ENCODE data around the gene AMACR. TPM values are rescaled to one million over a fixed set of nuclear protein-coding genes. Genes with fewer than 3 reads are reported as not detected.

AMACR gene
- total RNA-seq, 1 donor from 2014 or later = 9.8 TPM

DNA sequence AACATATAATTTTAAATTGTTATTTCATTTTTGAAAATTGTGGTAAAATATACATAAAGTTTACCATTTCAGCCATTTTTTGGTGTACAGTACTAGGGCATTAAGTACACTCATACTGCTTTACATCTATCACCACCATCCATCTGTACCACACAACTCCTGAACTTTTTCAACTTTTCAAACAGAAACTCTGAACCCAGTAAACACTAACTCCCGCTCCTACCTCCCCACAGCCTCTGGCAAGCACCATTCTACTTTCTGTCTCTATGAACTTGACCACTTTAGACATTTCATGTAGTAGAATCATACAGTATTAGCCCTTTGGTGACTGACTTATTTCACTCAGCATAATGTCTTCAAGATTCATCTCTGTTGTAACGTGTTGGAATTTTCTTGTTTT lies 15.0 kb downstream of the AMACR start:
- no peak for DNase-seq (ENCODE audit: low spot score in 2 of 2, unreplicated experiment in 2 of 2)
- Mint-ChIP-seq H3K9me3 (no peaks in the 10 kb centered on the region), H3K27me3 (ENCODE audit: low read depth) (no peaks in the 10 kb centered on the region), H3K4me1 (no peaks in the 10 kb centered on the region), H3K36me3 (peaks cover 19% of the 10 kb centered on the region), H3K4me3 (no peak overlapping the region), H3K27ac (no peak overlapping the region)
- TF ChIP-seq CTCF (IDR thresholded peaks at IDR 0.05; ENCODE audit: unreplicated experiment) = no peak

- H3K27me3 Mint-ChIP-seq (ENCODE audit: low read depth) = no peaks in the 10 kb centered on the region
- H3K27ac Mint-ChIP-seq = no peak overlapping the region
- H3K36me3 Mint-ChIP-seq = peaks cover 20% of the 10 kb centered on the region
These were observed 22.4 kb downstream of the AMACR start for GRCh38 chr5:33985447-33985846.

GRCh38 chr5:33984671-33985124 lies 23.2 kb downstream of the AMACR start, which contains the start of gene SLC45A2:
SLC45A2 (minus strand) TSS chr5:33984693; CDS start chr5:33984583, 110 bp downstream.
- TF ChIP-seq CTCF (IDR thresholded peaks at IDR 0.05; ENCODE audit: unreplicated experiment) = no peak
- Mint-ChIP-seq H3K4me3 (no peak within 1 kb of the TSS), H3K9me3 (no peaks in the 10 kb centered on the region), H3K36me3 (peaks cover 20% of the 10 kb centered on the region), H3K27ac (no peak within 1 kb of the TSS), H3K4me1 (no peaks in the 10 kb centered on the region), H3K27me3 (ENCODE audit: low read depth) (no peaks in the 10 kb centered on the region)
- DNase-seq (ENCODE audit: low spot score in 2 of 2, unreplicated experiment in 2 of 2) = no peak

More at GRCh38 chr5:33985447-33985846, 22.4 kb downstream of the AMACR start:
- no peak overlapping the region for H3K4me3 Mint-ChIP-seq
- H3K4me1 Mint-ChIP-seq = no peaks in the 10 kb centered on the region
- H3K9me3 Mint-ChIP-seq = no peaks in the 10 kb centered on the region
- no peak for TF ChIP-seq CTCF (IDR thresholded peaks at IDR 0.05; ENCODE audit: unreplicated experiment)
- DNase-seq (ENCODE audit: low spot score in 2 of 2, unreplicated experiment in 2 of 2) = no peak

- Mint-ChIP-seq H3K27me3 (ENCODE audit: low read depth) (no peaks in the 10 kb centered on the region), H3K9me3 (no peaks in the 10 kb centered on the region), H3K36me3 (peaks cover 17% of the 10 kb centered on the region), H3K4me3 (no peak overlapping the region), H3K4me1 (no peaks in the 10 kb centered on the region), H3K27ac (no peak overlapping the region)
- no peak for TF ChIP-seq CTCF (IDR thresholded peaks at IDR 0.05; ENCODE audit: unreplicated experiment)
- DNase-seq (ENCODE audit: low spot score in 2 of 2, unreplicated experiment in 2 of 2) = no peak
These were observed 23.7 kb downstream of the AMACR start for GRCh38 chr5:33984178-33984577.

- Mint-ChIP-seq H3K9me3 (no peaks in the 10 kb centered on the region), H3K36me3 (no peaks in the 10 kb centered on the region), H3K27me3 (ENCODE audit: low read depth) (no peaks in the 10 kb centered on the region), H3K4me1 (no peaks in the 10 kb centered on the region), H3K4me3 (no peak overlapping the region), H3K27ac (no peak overlapping the region)
- no peak for DNase-seq (ENCODE audit: low spot score in 2 of 2, unreplicated experiment in 2 of 2)
- no peak for TF ChIP-seq CTCF (IDR thresholded peaks at IDR 0.05; ENCODE audit: unreplicated experiment)
These were observed 26.3 kb downstream of the AMACR start for GRCh38 chr5:33981408-33982162.
